Spleen (tissue), 7 donors: ENCODE measurements around the gene LNX2.
"Not testable (repeated sequence)": the region's sequence is repeated elsewhere in the genome, so short reads cannot be mapped to it uniquely, and the experiment has no call there.

Experiments used
- CTCF ChIP-seq, 11 experiments: fragments of 200-600 bp in 7 of 11; fragments of 450-650 bp in 4 of 11; sonication (generic) in 4 of 11; IDR thresholded peaks in 8 of 11; conservative IDR thresholded peaks in 3 of 11; 1 replicate in 7 of 11; 2 replicates in 4 of 11; pipeline versions ENCODE4 v1.4.0 to v1.8.0; 2016 to 2021; ENCODE audit warnings: antibody characterized with exemption in 11 of 11, inconsistent platforms in 4 of 11, mild to moderate bottlenecking in 1 of 11
- POLR2A ChIP-seq, 3 donors: fragments of 450-650 bp; IDR thresholded peaks; one replicate each; pipeline ENCODE4 v1.5.1; 2017; ENCODE audit warnings: antibody characterized with exemption in 3 of 3, mild to moderate bottlenecking in 1 of 3
- donor health status: DM: no; HTN: no; CAD: no; lungs with moderate emphysema.
- donor health status: DM: no; HTN: no; CAD: no.
- donor health status: DM: no; HTN: no; CAD: no.

GRCh38 chr13:27628766-27629165 lies 8.4 kb upstream of the LNX2 start:
- not testable (repeated sequence) for TF ChIP-seq CTCF (IDR thresholded peaks at IDR 0.05 in 8 of 11, conservative IDR thresholded peaks at IDR 0.05 in 3 of 11); POLR2A (IDR thresholded peaks at IDR 0.05)
